GM12878 (cell line): Measurements from ENCODE around the gene LGALS3BP. TPM values are rescaled to one million over a fixed set of nuclear protein-coding genes. Genes with fewer than 3 reads are reported as not detected.
A peak's percentile ranks its signal among the peaks of the same experiment; 100 is the strongest.

Experiments used
- ATAC-seq: fragments of 200-7000 bp; cut with Tn5 transposase; 3 replicates; pipeline ENCODE4 v1.9.1; 2020; ENCODE audit warnings: mild to moderate bottlenecking, moderate library complexity
- BruUV-seq: library from RNA; stranded (reverse); fragments of 400-500 nt; replicated peaks from 2 replicates; lab custom pipeline; 2021; lab: Mats Ljungman, UMichigan
- CTCF ChIA-PET: fragments of 300-600 bp; sonication (Branson Sonifier 250); formaldehyde crosslinking; extraction: SDS; loops from one replicate; lab custom pipeline; 2021; ENCODE audit warnings: inconsistent platforms; lab: Yijun Ruan, JAX
- POLR2A ChIA-PET: fragments of 350-600 bp; formaldehyde crosslinking; extraction: SDS; loops from one replicate; lab custom pipeline; 2021; ENCODE audit warnings: inconsistent platforms; lab: Charles Lee
- RAD21 ChIA-PET: fragments of 300-600 bp; sonication (Branson Sonifier 250); formaldehyde crosslinking; loops from one replicate; lab custom pipeline; 2023; ENCODE audit warnings: antibody characterized with exemption; ENCODE audit not compliant: unreplicated experiment; lab: Charles Lee
- SMC1A ChIA-PET: fragments of 300-600 bp; sonication (Branson Sonifier 250); formaldehyde crosslinking; loops from one replicate; lab custom pipeline; 2023; ENCODE audit not compliant: unreplicated experiment, uncharacterized antibody; lab: Charles Lee
- DNase-seq: peaks from one replicate; pipeline ENCODE4 v3.0.0-alpha.2; 2011; ENCODE audit warnings: low read depth, low spot score
- FAIRE-seq: peaks from 3 replicates; lab custom pipeline; 2011; peaks lifted over from hg19 to GRCh38; lab: Jason Lieb, UNC
- H2AFZ ChIP-seq: 2 replicates; pipeline ENCODE4 v1.6.0; 2011; ENCODE audit warnings: low read depth, low read length, control low read depth; ENCODE audit not compliant: control insufficient read depth
- H3K27ac ChIP-seq: 2 replicates; pipeline ENCODE4 v1.5.1; 2011; ENCODE audit warnings: control low read depth; ENCODE audit not compliant: control insufficient read depth, insufficient read depth
- H3K27me3 ChIP-seq, 2 experiments: replicated peaks in 1 of 2; 2 replicates each; pipeline versions ENCODE4 v1.6.0 to v1.6.1; 2011; ENCODE audit warnings: low read length in 1 of 2; ENCODE audit not compliant: control insufficient read depth in 2 of 2, insufficient read depth in 2 of 2
- H3K36me3 ChIP-seq, 2 experiments: 2 replicates each; pipeline ENCODE4 v1.5.1; 2011; ENCODE audit warnings: low read length in 1 of 2; ENCODE audit not compliant: control insufficient read depth in 2 of 2, insufficient read depth in 2 of 2
- H3K4me1 ChIP-seq: 2 replicates; pipeline ENCODE4 v1.6.1; 2011; ENCODE audit warnings: mild to moderate bottlenecking, low read length, moderate library complexity, mixed read lengths; ENCODE audit not compliant: control insufficient read depth, insufficient read depth
- H3K4me2 ChIP-seq: 2 replicates; pipeline ENCODE4 v1.6.0; 2011; ENCODE audit warnings: control low read depth; ENCODE audit not compliant: control insufficient read depth, insufficient read depth
- H3K4me3 ChIP-seq: fragments of 200-600 bp; sonication (generic); 2 replicates; pipeline ENCODE4 v1.5.1; 2016
- H3K79me2 ChIP-seq: 2 replicates; pipeline ENCODE4 v1.6.0; 2011; ENCODE audit warnings: low read length; ENCODE audit not compliant: control insufficient read depth, insufficient read depth
- H3K9ac ChIP-seq: 2 replicates; pipeline ENCODE4 v1.8.0; 2011; ENCODE audit warnings: low read length, control low read depth, mixed read lengths; ENCODE audit not compliant: control insufficient read depth, insufficient read depth
- H3K9me3 ChIP-seq: replicated peaks from 3 replicates; pipeline ENCODE4 v1.5.1; 2011; ENCODE audit warnings: mild to moderate bottlenecking, low read length; ENCODE audit not compliant: control insufficient read depth, insufficient read depth
- H4K20me1 ChIP-seq: 2 replicates; pipeline ENCODE4 v1.6.0; 2011; ENCODE audit not compliant: control insufficient read depth, insufficient read depth
- BRCA1 ChIP-seq: IDR thresholded peaks from 2 replicates; pipeline ENCODE4 v1.6.1; 2011; ENCODE audit warnings: low read depth, low read length, improper control_type of control experiment
- CEBPB ChIP-seq, 2 experiments: fragments of 150-350 bp in 1 of 2; IDR thresholded peaks; 2 replicates each; pipeline ENCODE4 v1.6.1; 2012 to 2014; ENCODE audit warnings: low read depth in 2 of 2, low read length in 2 of 2, borderline replicate concordance in 1 of 2, inconsistent platforms in 1 of 2
- FOXK2 ChIP-seq: fragments of 450-650 bp; IDR thresholded peaks from 2 replicates; pipeline ENCODE4 v1.6.1; 2017; ENCODE audit warnings: mild to moderate bottlenecking, moderate library complexity
- HDGF ChIP-seq: fragments of 450-650 bp; IDR thresholded peaks from 2 replicates; pipeline ENCODE4 v1.6.1; 2016; ENCODE audit warnings: antibody characterized with exemption
- MEF2B ChIP-seq: fragments of 450-650 bp; IDR thresholded peaks from 2 replicates; pipeline ENCODE4 v1.6.1; 2018; ENCODE audit warnings: mild to moderate bottlenecking, moderate library complexity; ENCODE audit not compliant: partially characterized antibody, poor library complexity, severe bottlenecking
- PAX5 ChIP-seq: IDR thresholded peaks from 2 replicates; pipeline ENCODE4 v1.6.1; 2011; ENCODE audit warnings: low read depth, low read length, borderline replicate concordance
- RAD21 ChIP-seq: IDR thresholded peaks from 2 replicates; pipeline ENCODE4 v1.6.1; 2011; ENCODE audit warnings: mild to moderate bottlenecking, low read depth, low read length, moderate library complexity; ENCODE audit not compliant: insufficient read depth
- RB1 ChIP-seq: fragments of 450-650 bp; formaldehyde crosslinking; IDR thresholded peaks from 2 replicates; pipeline ENCODE4 v1.6.1; 2017; ENCODE audit warnings: mild to moderate bottlenecking, borderline replicate concordance
- SMAD1 ChIP-seq: fragments of 450-650 bp; IDR thresholded peaks from 2 replicates; pipeline ENCODE4 v1.6.1; 2018; ENCODE audit warnings: mild to moderate bottlenecking, low read depth; ENCODE audit not compliant: partially characterized antibody
- SMC3 ChIP-seq: IDR thresholded peaks from 2 replicates; pipeline ENCODE4 v1.6.1; 2011; ENCODE audit warnings: low read length, improper control_type of control experiment, borderline replicate concordance
- SP1 ChIP-seq: IDR thresholded peaks from one replicate; pipeline ENCODE4 v1.6.1; 2011; ENCODE audit warnings: low read depth, low read length
- YY1 ChIP-seq: IDR thresholded peaks from 2 replicates; pipeline ENCODE4 v1.6.1; 2011; ENCODE audit warnings: low read depth, mild to moderate bottlenecking, low read length
- ZNF217 ChIP-seq: fragments of 450-650 bp; IDR thresholded peaks from 2 replicates; pipeline ENCODE4 v1.6.1; 2017; ENCODE audit warnings: antibody characterized with exemption, mild to moderate bottlenecking
- WGBS: methylation state at CpG from one replicate; pipeline ENCODE4 v1.1.6; 2016; ENCODE audit warnings: low lambda C conversion rate; ENCODE audit not compliant: insufficient replicate concordance, insufficient coverage; ENCODE audit errors: missing lambda C conversion rate; 5-methylcytosine and 5-hydroxymethylcytosine counted together
- in situ Hi-C: fragments of 300-500 bp; cut with MboI; formaldehyde crosslinking; loops from 9 replicates; pipeline ENCODE4 v1.14.3; 2018; ENCODE audit warnings: mixed read lengths
- intact Hi-C: fragments of 100-400 bp; cut with micrococcal nuclease; formaldehyde crosslinking; loops from one replicate; pipeline ENCODE4 v1.14.2; 2022; ENCODE audit not compliant: unreplicated experiment
- polyA plus RNA-seq, 11 experiments: library from polyadenylated mRNA; depleted of rRNA in 4 of 11; unstranded in 6 of 11; stranded (reverse) in 5 of 11; fragments of >200 nt; fragmentation: Nextera tagmentation in 4 of 11; fragmentation: Illumina TruSeq in 1 of 11; extraction: Ambion mirVana in 4 of 11; extraction: Trizol in 1 of 11; gene quantifications; 1 replicate in 1 of 11; 2 replicates in 10 of 11; pipeline versions ENCODE4 v1.2.1 to v1.2.3, GENCODE V29; 2011 to 2016; ENCODE audit warnings: inconsistent platforms in 2 of 11, missing spikeins in 2 of 11, low read depth in 1 of 11
- total RNA-seq, 4 experiments: library from RNA; depleted of rRNA in 3 of 4; stranded (reverse); fragments of >200 nt in 3 of 4; fragmentation: Illumina TruSeq in 1 of 4; extraction: Trizol in 1 of 4; gene quantifications; 2 replicates each; pipeline versions ENCODE4 v1.2.1 to v1.2.3, GENCODE V29; 2013 to 2021
- TF ChIP-seq, protein P1 (sequence below), 3 experiments: IDR thresholded peaks in 2 of 3; conservative IDR thresholded peaks in 1 of 3; 2 replicates each; pipeline ENCODE4 v1.5.1; 2011; ENCODE audit warnings: low read depth in 3 of 3, low read length in 3 of 3, mild to moderate bottlenecking in 3 of 3, control low read depth in 2 of 3, moderate library complexity in 2 of 3, inconsistent platforms in 1 of 3, mixed read lengths in 1 of 3; ENCODE audit not compliant: control insufficient read depth in 2 of 3, insufficient read depth in 1 of 3; ENCODE audit errors: extremely low read depth in 1 of 3

LGALS3BP gene
- total and polyA plus RNA-seq, 10 of the 15 experiments (the other 5 are each of a cell fraction or from before 2014, with no cell fraction given) = 0.52 to 5.2 (median 1.9) TPM

DNA sequence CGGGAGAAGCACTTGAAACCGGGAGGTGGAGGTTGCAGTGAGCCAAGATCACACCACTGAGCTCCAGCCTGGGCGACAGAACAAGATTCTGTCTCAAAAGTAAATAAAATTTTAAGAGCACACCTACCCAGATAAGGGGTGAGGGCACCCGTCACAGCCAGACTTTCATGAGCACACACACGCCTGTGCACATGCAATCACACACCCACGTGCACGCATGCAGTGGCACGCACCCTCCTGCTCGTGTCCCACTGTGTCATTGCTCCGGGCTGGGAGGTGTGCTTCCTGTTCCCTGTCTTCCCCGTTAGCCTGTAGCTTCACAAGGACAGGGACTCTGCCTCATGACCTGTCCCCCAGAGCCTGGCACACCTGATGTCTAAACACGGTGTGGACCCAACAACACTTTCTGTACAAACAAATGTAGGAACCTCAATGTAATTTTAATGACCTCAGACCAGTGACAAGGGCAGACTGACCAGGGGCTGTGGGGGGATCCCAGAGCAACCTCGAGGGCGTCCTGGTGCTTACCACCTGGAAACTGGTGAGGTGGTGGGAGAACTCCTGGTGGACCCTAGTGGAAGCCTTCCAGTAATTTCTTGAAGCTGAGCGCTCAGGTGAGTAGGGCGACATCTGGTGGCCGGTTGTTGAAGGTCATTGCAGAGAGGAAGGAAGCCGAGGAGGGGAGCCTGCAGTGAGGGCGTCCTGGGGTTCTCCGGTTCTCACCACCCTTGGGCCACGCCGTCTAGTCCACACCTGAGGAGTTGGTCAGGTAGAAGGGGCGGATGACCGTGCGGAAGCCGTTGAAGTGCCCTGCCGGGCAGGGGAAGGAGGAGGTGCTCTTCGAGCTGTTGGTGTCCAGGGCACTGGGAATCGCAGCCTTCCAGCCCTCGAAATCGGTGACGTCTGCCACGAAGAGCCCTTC is 8.6 kb downstream of the LGALS3BP start:
- FAIRE-seq (peak; percentile 91), DNase-seq (no peak), ATAC-seq (peak; percentile 90)
- no peaks in the 10 kb centered on the region for H3K4me1 ChIP-seq
- H3K27me3 ChIP-seq = no peaks in the 10 kb centered on the region
- no peak overlapping the region for H3K27ac ChIP-seq
- ChIA-PET CTCF (interaction anchor here (0.6 to 3.7 kb wide), 21 partner anchors 9 to 658 kb away, joined by 3 to 59 read pairs (median 4); partner anchors contain the start of gene LGALS3BP), SMC1A (interaction anchor here (1.0 to 2.4 kb wide), 4 partner anchors 65 to 474 kb away, joined by 3 to 17 read pairs (median 4); no protein-coding TSS in a partner anchor), POLR2A (no interaction called here), RAD21 (interaction anchor here (1.0 to 2.0 kb wide), 3 partner anchors 9 to 105 kb away, joined by 3 to 15 read pairs (median 3); no protein-coding TSS in a partner anchor)
- H4K20me1 ChIP-seq = no peaks in the 10 kb centered on the region; the same call in 1 of the 2 replicates
- no peak overlapping the region for H3K9ac ChIP-seq
- TF ChIP-seq RB1 = no peak
- TF ChIP-seq, protein P1, sequence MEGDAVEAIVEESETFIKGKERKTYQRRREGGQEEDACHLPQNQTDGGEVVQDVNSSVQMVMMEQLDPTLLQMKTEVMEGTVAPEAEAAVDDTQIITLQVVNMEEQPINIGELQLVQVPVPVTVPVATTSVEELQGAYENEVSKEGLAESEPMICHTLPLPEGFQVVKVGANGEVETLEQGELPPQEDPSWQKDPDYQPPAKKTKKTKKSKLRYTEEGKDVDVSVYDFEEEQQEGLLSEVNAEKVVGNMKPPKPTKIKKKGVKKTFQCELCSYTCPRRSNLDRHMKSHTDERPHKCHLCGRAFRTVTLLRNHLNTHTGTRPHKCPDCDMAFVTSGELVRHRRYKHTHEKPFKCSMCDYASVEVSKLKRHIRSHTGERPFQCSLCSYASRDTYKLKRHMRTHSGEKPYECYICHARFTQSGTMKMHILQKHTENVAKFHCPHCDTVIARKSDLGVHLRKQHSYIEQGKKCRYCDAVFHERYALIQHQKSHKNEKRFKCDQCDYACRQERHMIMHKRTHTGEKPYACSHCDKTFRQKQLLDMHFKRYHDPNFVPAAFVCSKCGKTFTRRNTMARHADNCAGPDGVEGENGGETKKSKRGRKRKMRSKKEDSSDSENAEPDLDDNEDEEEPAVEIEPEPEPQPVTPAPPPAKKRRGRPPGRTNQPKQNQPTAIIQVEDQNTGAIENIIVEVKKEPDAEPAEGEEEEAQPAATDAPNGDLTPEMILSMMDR (IDR thresholded peaks at IDR 0.05 in 2 of 3, conservative IDR thresholded peaks at IDR 0.05 in 1 of 3; ENCODE audit: control insufficient read depth in 2 of 3, extremely low read depth in 1 of 3, insufficient read depth in 1 of 3, low read depth in 3 of 3, low read length in 3 of 3) = peak; percentile 70 to 88 (median 78)
- no peak for TF ChIP-seq BRCA1
- no peak for TF ChIP-seq CEBPB (IDR thresholded peaks at IDR 0.05; ENCODE audit: borderline replicate concordance in 1 of 2, low read depth in 2 of 2, low read length in 2 of 2)
- TF ChIP-seq MEF2B = no peak
- no peak for TF ChIP-seq SP1
- TF ChIP-seq YY1 = 0 out of 2 replicates have a peak, but pooled peaks have one; percentile 32
- no peak for TF ChIP-seq ZNF217
- TF ChIP-seq SMC3 = peak; percentile 91
- peak; percentile 35; the same call in 1 of the 2 replicates for TF ChIP-seq HDGF
- no peak for TF ChIP-seq SMAD1
- no peak for TF ChIP-seq PAX5
- no peak for TF ChIP-seq FOXK2
- peak; percentile 80 for TF ChIP-seq RAD21
- H3K4me3 ChIP-seq = no peak overlapping the region
- no TSS peak for BruUV-seq
- intact Hi-C loops (loop anchor here (1.0 kb wide), 2 partner anchors 106 to 474 kb away; no protein-coding TSS in a partner anchor), in situ Hi-C loops (no loop called here)
- no peak overlapping the region for H3K4me2 ChIP-seq
- no peaks in the 10 kb centered on the region for H3K79me2 ChIP-seq
- no peak overlapping the region for H2AFZ ChIP-seq
- WGBS = 31% methylated on average over 32 of the region's 33 CpGs
- H3K9me3 ChIP-seq = no peaks in the 10 kb centered on the region
- H3K36me3 ChIP-seq = no peaks in the 10 kb centered on the region
